ENCODE results near the gene CTNNA3.

- TF ChIP-seq SIN3A (IDR thresholded peaks at IDR 0.05; ENCODE audit: borderline replicate concordance, insufficient read depth, low read depth, low read length) (no peak), CTCF (IDR thresholded peaks at IDR 0.05) (no peak), POLR2AphosphoS5 (IDR thresholded peaks at IDR 0.05; ENCODE audit: low read depth, low read length) (no peak)
Measured at GRCh38 chr10:67086327-67087134, 609.5 kb downstream of the CTNNA3 start.
